ENCODE results near the gene NUP93.

The NUP93 gene

DNA sequence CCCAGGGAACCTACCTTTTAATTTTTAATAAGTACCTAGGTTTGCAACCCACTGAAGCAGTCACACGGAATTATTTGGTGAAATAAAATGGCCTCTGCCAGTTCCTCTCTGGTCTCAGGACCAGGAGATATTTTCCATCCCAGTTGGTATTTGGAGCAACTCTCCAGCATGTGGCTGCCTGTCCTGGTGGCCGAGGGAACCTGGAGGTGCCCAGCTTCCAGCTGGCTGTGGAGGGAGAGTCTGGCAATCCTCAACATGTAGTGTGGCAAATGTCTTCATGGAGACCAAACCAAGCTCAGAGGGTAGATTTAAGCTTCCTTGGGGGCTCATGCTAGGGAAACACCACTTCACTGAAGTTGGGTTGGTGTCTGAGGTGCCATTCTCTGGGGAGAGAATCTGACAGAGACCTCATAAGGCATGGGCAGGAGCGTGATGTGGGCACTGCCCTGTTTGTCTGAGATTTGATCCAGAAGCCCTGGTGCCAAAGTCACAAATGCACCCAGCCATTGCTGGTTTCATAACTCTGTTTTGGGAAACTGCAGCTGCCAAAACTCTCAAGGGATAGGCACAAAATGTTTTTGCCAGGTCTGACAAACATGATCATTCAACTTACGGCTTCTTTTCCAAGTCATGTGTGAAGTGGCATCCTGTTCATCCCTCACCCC lies 44.9 kb upstream of the NUP93 start:
- in situ Hi-C loops (cut with HindIII; ENCODE audit: low sequenced_read_pairs): no loop called here
- DNase-seq (ENCODE audit: low read depth, low spot score): no peak
- TF ChIP-seq, protein P1, sequence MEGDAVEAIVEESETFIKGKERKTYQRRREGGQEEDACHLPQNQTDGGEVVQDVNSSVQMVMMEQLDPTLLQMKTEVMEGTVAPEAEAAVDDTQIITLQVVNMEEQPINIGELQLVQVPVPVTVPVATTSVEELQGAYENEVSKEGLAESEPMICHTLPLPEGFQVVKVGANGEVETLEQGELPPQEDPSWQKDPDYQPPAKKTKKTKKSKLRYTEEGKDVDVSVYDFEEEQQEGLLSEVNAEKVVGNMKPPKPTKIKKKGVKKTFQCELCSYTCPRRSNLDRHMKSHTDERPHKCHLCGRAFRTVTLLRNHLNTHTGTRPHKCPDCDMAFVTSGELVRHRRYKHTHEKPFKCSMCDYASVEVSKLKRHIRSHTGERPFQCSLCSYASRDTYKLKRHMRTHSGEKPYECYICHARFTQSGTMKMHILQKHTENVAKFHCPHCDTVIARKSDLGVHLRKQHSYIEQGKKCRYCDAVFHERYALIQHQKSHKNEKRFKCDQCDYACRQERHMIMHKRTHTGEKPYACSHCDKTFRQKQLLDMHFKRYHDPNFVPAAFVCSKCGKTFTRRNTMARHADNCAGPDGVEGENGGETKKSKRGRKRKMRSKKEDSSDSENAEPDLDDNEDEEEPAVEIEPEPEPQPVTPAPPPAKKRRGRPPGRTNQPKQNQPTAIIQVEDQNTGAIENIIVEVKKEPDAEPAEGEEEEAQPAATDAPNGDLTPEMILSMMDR (IDR thresholded peaks at IDR 0.05; ENCODE audit: low read depth, low read length): no peak
- no peak overlapping the region for H3K4me3 ChIP-seq (ENCODE audit: low read depth, low read length)

DNA sequence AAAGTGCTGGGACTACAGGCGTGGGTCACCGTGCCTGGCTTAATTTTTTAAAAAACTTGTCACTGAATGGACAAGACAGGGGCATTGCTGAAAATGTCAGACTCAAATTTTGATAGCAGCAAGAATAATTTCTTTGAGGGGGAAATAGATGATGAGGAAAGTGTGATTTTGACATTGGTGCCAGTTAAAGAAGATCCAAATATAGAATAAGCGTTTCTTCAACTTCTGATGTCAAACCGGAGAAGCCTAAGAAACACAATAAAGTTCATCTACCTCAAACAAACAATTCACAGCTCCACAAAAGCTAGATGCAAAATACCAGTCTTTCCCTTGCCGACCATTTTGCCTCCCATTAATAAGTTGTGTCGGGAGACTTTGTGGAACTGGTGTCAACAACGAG lies 43.2 kb upstream of the NUP93 start:
- no peak overlapping the region for H3K4me3 ChIP-seq (ENCODE audit: low read depth, low read length)
- DNase-seq (ENCODE audit: low read depth, low spot score): no peak
- TF ChIP-seq, protein P1 (IDR thresholded peaks at IDR 0.05; ENCODE audit: low read depth, low read length): no peak
- in situ Hi-C loops (cut with HindIII; ENCODE audit: low sequenced_read_pairs): no loop called here

DNA sequence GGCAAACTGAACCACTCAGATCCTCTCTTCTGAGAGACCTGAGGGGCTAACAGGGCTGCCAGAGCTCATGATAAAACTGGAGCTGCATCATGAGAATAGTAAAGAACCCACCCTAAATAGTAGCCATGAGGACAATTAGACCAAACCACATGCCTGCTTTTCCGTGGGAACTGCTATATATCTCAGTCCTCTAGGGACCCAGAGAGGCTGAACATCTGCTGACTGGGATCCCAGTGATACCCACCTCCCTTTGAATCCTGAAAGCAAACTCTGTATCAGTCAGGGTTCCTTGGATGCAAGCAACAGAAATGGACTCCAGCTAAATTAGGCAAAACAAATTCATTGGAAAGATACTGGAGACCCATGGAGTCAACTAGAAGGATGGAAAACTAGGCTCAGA lies 41.2 kb upstream of the NUP93 start:
- TF ChIP-seq, protein P1 (IDR thresholded peaks at IDR 0.05; ENCODE audit: low read depth, low read length): no peak
- in situ Hi-C loops (cut with HindIII; ENCODE audit: low sequenced_read_pairs): no loop called here
- H3K4me3 ChIP-seq (ENCODE audit: low read depth, low read length): no peak overlapping the region
- no peak for DNase-seq (ENCODE audit: low read depth, low spot score)

DNA sequence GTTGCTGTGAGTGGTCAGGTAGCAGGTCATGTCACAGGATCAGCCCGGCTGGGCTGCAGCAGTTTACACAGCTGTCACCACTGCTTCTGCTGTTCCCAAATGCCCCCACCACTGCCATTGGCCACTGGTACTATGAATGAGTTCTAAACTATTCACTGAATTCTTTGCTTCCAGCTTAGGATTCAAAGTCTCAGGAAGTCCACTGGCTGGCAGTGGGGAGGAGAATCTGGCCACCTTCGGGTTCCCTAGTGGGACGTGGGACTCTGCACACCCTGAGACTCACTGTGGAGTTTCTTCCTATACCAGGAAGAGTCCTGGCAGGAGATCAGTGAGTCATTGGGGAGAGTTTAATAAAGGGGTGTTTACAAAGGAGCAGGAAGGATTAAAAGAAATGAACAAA lies 40.8 kb upstream of the NUP93 start:
- in situ Hi-C loops (cut with HindIII; ENCODE audit: low sequenced_read_pairs): no loop called here
- no peak overlapping the region for H3K4me3 ChIP-seq (ENCODE audit: low read depth, low read length)
- TF ChIP-seq, protein P1 (IDR thresholded peaks at IDR 0.05; ENCODE audit: low read depth, low read length): no peak

DNA sequence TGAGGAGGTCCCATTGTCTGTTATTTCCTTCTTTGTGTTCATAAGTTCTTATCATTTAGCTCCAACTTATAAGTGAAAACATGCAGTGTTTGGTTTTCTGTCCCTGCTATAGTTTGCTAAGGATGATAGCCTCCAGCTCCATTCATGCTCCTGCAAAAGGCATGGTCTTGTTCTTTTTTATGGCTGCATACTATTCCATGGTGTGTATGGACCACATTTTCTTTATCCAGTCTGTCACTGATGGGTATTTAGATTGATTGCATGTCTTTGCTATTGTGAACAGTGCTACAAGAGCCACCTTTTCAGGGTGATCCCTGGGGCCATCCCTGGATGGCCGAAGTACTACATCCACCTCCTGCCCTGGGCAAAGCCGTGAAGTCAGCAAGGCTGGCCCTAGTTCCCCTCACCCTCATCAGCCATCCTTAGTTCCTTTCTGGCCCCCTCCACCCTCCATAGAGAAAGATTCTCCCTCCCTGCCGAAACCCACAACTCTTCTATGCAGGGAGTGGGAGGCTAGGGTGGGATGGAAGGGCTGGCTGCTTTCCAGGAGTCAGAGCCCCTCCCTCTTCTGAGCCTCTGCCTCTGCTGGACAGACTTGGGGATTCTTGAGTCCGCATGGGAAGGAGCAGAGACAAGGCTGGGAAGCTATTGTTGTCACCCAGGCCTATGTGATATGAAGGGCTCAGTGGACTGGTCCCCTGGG lies 39.4 kb upstream of the NUP93 start:
- H3K4me3 ChIP-seq (ENCODE audit: low read depth, low read length): no peak overlapping the region
- TF ChIP-seq, protein P1 (IDR thresholded peaks at IDR 0.05; ENCODE audit: low read depth, low read length): no peak
- DNase-seq (ENCODE audit: low read depth, low spot score): no peak
- in situ Hi-C loops (cut with HindIII; ENCODE audit: low sequenced_read_pairs): no loop called here

More for the DNA sequence above, 40.8 kb upstream of the NUP93 start:
- no peak for DNase-seq (ENCODE audit: low read depth, low spot score)

DNA sequence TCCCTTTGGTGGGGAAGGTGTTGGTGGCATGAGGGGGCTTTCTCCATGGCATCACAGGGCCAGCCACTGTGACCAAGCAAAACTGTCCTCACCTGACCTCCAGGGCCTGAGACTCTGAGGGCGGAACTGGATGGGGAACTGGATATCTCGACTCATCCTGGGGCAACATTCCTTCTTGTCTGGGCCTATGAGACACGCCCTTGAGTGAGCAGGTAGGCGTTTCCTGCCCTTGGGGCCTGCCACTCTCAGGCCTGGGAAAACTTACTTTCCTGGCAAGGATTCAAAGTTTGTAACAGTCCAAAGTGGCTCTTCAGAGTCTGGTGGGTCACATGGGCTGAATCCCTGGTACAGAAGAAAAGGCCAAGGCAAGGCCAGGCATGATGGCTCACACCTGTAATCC lies 38.0 kb upstream of the NUP93 start:
- TF ChIP-seq, protein P1 (IDR thresholded peaks at IDR 0.05; ENCODE audit: low read depth, low read length): no peak
- in situ Hi-C loops (cut with HindIII; ENCODE audit: low sequenced_read_pairs): no loop called here
- DNase-seq (ENCODE audit: low read depth, low spot score): no peak
- no peak overlapping the region for H3K4me3 ChIP-seq (ENCODE audit: low read depth, low read length)

Measured in astrocyte of the spinal cord (primary cell).